ENCODE data around the gene SLC35D2. TPM values are rescaled to one million over a fixed set of nuclear protein-coding genes. Genes with fewer than 3 reads are reported as not detected.

The SLC35D2 gene
- total RNA-seq, 8 experiments from 2014 or later, result 10.6 to 38.1 (median 24.0) TPM

Other genes starting within 250 kb of the SLC35D2 start
- gene HSD17B3, start 81.5 kb downstream of the SLC35D2 start, total RNA-seq, result 1 to 10 TPM in 4 of 8 experiments, under 1 TPM in 3, not detected in 1; 0.33 to 3.4 (median 1.2) TPM
- gene ZNF367, start 34.7 kb upstream of the SLC35D2 start, total RNA-seq, result 10 to 100 TPM in 2 of 8 experiments, 1 to 10 TPM in 5, under 1 TPM in 1; 0.25 to 10.9 (median 1.8) TPM
- gene HABP4, start 66.5 kb upstream of the SLC35D2 start, total RNA-seq, result 10 to 100 TPM in 6 of 8 experiments, 1 to 10 TPM in 2; 4.0 to 30.2 (median 24.0) TPM
- gene CDC14B, start 236.1 kb upstream of the SLC35D2 start, total RNA-seq, result 10 to 100 TPM in 6 of 8 experiments, 1 to 10 TPM in 2; 1.9 to 28.0 (median 14.5) TPM

Data from motor neuron (in vitro differentiated cells).